ENCODE measurements around the gene RPS18.
"Not testable (repeated sequence)": the region's sequence is repeated elsewhere in the genome, so short reads cannot be mapped to it uniquely, and the experiment has no call there.

The RPS18 gene

DNA sequence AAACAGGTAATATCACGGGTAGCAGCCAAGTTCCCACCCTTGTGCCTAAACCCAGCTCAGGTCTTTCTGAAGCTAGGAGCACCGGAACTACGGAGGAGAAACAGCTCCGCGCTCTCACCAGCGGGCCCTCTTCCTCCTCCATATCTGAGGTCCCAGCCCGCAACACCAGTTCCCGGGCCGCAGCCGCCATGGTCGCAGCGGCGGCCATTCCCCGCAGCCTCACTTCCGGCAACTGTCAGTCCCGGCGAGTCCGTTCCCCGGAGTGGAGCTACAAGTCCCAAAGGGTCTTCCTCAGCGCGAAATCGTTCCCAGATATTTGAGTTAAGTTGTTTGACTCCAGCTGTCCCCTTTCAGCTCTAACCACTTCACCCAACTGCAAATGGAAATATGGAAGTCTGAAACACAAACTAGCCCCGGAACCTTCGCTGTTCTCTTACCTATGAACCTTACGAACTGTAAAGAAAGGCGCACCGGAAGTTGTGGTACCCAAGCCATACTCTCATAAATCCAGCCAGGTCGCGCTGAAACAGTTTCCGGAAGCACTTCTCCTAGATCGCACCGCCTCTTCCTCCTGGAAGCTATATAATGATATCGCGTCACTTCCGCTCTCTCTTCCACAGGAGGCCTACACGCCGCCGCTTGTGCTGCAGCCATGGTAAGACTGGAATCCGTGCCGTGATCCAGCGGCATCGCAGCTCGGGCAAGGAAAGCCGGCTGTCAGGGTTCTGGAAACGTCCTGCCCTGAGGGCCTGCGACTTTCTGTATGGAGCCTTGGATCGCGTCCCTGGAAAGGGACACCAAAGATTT, at the start of gene RPS18, which contains the start of gene VPS52:
Gene RPS18 (plus strand): TSS at position 608 of the 807 bp plus-strand sequence. CDS start 45 bp downstream, at position 653.
Gene VPS52 (minus strand): TSS at position 409 of the 807 bp plus-strand sequence. CDS start 201 bp downstream, at position 208.
- peak; percentile 91 to 99 (median 93) for DNase-seq

DNA sequence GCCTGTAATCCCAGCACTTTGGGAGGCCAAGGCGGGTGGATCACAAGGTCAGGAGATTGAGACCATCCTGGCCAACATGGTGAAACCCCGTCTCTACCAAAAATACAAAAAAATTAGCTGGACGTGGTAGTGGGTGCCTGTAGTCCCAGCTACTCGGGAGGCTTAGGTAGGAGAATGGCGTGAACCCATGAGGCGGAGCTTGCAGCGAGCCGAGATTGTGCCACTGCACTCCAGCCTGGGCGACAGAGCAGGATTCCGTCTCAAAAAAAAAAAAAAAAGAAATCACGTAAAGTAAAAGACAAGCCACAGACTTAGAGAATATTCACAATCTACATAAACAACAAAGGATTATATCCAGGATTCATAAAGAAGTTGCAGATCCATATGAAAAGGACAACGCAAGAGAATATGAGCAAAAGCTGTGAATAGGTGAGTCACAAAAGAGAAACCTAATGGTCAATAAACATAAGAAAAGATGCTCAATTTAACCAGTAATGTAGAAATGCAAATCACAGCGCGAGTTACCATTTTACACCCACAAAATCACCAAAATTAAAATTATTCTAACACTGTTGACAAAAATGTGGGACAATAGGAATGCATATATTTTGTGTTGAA, 45.3 kb upstream of the RPS18 start:
- not testable (repeated sequence) for DNase-seq

DNA sequence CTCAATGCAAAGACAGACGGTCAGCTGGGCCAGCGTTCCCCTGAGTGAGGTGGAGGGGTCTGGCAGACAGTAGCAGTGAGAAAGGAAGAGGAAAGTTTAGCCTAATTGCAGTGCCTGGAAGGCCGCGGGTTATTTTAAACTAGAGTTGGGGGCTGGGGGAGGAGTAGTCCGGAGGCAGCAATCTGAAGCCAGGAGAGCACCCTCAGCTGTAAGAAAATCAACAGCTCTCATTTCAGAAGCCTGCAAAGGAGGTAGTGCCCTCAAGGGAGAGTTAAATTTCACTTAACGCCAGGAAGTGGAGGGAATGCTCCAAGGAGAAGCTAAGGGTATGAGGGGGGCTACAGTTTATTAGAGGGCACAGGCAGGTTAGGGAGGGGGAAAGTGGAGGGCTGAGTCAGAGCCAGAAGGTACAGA, 36.6 kb upstream of the RPS18 start:
- DNase-seq = no peak

DNA sequence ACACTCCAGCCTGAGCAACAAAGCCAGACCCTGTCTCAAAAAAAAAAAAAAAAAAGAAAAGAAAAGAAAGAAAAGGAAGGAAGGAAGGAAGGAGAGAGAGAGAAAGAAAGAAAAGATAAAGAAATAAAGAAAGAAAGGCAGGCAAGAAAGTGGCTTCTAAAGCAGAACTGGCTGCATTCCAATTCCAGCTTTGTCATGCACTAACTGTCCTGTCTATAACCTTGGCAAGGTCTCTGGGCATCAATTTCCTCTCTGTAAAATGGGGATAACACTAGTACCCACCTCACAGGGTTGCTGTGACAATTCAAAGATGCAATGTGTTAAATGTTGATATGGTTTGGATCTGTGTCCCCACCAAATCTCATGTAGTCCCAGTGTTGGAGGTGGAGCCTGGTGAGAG, 35.5 kb upstream of the RPS18 start:
- DNase-seq = no peak

DNA sequence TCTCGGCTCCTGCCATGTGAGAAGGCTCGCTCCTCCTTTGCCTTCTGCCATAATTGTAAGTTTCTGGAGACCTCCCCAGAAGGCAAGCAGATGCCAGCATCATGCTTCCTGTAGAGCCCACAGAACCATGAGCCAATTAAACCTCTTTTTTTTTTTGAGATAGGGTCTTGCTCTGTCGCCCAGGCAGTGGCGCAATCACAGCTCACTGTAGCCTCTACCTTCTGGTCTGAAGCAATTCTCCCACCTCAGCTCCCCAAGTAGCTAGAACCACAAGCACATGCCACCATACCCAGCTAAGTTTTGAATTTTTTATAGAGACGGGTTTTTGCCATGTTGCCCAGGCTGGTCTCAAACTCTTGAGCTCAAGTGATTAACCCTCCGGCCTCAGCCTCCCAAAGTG, 35.0 kb upstream of the RPS18 start:
- no peak for DNase-seq

DNA sequence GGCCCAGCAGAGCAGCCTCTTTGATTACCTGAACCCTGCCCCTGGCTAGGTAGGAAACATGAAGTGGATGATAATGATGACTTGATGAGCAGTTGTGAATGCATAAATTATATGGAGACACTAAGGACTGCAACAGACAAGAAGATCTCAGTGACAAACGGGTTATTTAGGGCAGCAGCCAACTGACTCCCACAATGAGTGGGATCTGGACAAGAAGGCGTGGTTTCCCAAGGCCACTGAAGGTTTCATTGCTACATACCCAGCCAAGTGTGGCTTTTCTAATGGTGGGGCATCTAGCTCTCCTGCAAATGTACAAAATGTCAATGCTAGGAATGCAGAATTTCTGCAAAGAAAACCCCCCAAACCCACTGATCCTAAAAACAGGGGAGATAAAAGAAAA, 34.1 kb upstream of the RPS18 start:
- DNase-seq = no peak

DNA sequence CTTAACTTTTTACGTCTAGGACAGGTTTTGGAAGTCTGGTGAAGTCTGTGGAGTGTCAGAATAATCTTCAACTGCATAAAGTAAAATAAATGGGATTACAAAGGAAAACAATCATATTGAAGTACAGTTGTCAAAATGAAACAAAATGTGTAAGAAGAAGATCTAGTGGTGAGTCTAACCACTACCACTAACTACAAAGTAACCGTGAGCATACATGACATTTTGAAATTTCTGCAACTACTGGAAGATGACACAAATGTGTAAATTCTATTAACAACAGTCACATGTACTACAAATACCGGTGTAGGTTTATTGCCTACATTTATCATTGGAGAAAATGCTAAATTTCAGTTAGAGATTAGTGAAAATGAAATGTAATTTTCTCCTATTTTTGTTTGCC, 29.9 kb upstream of the RPS18 start:
- DNase-seq = no peak

DNA sequence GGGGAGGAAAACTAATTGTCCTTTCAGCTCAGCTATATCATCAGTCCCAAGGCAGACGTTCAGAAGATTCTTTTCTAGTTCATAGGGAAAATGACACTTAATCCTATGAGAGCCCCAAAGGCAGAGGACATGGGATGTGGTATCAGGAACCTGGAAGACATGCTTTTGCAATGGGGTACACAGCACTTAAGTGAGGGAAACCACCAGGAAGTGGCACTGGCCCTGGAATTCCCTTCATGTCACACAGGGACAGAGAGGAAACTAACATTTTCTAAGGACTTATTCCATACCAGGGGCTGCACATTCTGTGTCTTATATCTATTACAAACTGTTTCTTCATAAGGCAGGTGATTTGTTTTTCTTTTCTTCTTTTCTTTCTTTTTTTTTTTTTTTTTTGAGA, 28.4 kb upstream of the RPS18 start:
- DNase-seq = no peak

DNA sequence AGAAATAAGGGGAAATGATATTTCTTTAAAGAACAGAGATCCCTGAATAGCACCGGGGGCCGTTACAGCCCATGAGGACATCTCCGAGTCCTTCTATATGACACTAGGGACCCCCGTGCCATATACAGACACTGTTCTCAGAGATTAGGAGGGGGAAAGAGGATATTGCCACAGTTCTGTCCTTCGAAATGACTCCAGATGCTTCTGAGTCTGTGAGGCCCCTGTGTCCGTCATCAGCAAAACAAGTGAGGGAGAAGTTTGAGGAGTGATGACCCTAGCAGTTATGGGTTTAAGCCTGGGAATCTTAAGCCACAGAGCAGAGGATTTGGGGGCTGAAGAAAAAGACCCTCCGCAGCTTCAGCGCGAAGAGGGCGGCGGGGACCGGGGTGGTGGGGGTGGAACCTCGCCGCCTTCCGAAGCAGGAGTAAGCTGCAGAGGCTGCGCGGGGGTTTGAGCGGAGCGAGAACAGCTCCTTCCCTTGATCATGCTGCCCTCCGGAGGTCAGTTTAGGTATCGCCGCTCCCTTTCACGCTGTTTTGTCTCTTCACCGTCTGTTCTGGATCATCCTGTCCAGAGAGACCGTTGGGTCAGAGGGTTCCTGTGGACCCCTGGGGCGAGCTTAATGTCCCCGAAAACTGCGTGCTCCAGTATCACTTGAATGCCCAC, 23.8 kb upstream of the RPS18 start:
- peak; percentile 76 to 94 (median 87) for DNase-seq

DNA sequence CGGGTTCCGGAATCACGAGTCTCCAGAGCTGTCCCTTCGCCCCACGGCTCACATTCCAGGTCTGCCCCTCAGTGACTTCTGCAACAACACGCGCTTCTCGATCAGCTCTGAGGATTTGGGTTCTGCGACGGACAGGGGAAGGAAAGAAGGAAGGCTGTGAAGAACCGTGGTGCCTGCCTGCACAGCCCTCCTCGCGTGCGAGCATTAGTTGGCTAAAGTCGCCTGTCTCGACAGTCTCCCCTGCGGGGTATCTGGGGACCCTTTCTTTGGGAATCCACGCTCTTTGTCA, 23.3 kb upstream of the RPS18 start:
- peak in 4 of 6 experiments; percentile 43 to 94 (median 65) for DNase-seq

DNA sequence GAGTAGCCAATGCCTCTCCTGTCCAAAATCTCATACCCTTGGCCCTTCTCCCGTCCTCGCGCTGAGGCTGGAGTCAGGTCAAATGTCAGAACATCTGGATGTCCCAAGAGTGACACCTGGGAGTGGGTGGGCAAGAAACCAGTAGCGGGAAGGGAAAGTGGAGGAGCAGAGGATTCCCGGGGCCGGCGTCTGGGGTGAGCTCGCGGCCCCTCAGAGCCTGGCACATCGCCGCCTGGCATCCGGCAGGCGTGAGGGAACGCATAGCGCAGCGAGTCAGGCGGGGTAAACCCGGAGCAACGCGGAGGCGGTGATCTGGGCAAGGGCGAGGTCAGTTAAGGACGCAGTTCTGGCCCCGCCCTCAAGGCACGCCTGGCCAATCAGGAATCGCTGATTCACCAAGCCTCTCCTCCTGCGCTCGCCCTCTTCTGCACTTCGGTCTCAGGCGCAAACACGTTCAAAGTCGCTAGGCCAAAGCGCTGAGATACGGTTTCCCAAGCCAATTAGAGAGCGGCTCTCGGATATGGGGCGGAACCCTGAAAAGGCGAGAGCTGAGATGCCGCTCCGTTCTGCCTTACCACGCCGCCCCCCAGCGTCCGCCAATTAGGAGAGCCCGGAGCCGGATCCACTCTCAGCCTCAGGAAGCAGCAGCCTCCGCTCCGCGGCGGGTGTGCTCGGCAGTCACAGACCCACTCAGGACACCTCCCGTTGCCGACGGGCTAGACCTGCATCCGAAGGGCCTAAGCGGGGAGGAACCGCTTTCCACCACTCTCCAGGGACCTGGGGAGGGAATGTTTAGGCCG, 22.7 kb upstream of the RPS18 start:
- DNase-seq = peak; percentile 92 to 98 (median 95)

DNA sequence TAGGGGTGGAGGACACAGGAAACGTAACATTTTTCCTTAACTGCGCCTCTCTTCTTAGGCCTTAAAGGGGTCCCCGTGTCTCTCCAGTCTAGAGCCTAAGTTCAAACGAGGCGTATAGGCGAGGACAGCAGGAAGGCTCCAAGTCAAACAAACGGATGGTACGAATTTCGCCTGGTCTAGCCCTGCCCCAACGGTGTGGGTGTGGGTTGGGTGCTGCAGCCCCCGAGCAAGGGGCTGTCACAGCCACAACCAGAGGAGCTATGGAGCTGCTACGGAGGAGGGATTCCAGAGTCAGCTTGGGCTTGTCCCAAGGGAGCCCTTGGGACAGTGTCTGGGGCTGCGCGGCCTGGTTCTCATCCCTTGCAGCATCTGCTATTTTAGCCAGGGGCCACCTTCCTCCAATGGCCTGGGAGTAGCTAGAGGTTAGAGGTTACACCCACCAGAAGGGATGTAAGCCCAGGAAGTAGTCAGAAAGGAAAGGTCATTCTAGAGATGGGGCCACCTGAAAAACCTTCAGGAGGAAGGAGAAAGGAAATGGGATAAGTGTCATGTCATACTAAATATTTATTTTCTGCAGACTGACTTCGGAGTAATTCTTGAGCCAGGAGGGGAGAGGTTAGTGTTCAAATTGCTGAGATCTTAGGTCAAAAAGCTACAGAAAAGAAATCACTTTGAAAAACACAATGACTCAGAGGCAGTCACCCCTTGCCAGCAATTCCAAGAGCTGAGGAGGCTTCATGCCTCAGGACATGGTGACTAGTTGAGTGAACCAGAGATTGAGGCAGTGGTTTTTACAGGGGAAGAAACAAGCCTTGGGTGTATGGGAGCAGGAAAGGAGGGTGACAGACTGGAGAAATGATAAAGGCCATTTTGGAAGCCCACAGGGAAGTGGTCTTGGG, 21.9 kb upstream of the RPS18 start:
- no peak for DNase-seq

DNA sequence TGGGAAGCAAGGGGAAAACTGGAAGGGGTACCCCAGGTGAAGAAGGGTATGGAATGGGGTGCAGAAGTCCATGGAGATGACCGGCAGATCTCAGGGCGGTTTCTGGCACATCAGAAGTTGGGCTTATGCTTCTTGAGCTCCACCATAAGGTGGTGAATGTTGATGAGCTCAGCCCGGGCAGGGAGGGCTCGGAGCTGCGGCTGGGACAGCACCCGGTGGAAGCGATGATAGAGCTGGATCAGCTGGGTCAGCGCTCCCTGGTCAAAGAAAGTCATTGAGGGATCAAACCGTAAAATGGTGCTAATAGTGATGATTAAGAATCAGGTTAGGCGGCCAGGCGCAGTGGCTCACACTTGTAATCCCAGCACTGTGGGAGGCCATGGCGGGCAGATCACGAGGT, 21.1 kb upstream of the RPS18 start:
- no peak for DNase-seq

DNA sequence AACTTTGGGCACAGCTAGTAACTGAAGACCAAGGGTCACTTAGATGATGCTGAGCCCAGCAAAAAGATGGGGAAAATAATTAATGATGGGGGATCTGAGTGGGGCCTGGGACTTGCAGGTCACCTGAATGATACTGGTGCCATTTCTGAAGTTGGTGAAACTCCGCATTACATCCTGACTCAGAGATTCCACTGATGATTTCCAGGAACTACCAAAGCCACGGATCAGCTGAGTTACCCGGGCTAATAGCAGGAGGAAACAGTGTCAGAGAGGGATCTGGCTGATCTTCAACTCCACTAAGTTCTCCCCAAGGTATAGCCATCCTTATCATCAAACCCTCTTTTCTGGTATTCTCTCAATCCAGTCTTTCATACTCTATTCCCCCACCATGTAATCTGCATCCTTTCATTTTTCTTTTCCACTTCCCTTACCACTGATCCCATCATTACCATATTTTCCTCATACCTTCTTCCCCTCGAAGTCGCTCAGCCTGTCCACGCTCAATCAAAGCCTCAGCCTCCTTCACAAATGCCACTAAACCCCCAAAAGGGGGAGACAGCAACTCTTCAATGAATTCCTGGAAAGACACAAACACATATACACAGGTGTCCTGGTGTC, 20.4 kb upstream of the RPS18 start:
- no peak for DNase-seq

DNA sequence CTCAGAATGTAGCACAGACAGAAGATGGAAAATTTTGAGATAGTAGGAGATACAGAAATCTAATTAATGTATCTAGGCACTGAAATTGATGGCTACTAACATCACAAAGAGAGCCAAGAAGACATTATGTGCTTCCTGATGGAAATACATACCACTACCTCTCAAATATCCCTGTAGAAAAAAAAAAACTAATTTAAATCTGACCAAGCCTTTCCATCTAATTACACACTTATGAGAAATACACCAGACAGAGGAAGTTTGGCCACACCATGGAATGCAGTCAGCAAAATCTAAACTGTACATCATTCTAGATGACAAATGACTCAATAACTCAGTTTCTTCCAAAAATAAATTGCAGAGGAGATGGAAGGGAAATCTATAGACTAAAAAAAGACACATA, 19.1 kb upstream of the RPS18 start:
- DNase-seq = no peak

DNA sequence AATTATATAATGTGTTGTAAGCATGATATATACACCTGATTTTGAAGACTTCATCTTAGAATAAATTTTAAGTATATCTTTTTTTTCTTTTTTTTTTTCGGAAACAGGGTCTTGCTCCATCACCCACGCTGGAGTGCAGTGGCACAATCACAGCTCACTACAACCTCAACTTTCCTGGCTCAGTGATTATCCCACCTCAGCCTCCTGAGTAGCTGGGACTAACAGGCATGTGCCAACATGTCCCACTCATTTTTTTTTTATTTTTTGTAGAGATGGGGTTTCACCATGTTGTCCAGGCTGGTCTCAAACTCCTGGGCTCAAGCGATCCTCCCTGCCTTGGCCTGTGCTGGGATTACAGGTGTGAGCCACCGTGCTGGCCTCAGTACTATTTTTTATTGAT, 17.3 kb upstream of the RPS18 start:
- no peak for DNase-seq

DNA sequence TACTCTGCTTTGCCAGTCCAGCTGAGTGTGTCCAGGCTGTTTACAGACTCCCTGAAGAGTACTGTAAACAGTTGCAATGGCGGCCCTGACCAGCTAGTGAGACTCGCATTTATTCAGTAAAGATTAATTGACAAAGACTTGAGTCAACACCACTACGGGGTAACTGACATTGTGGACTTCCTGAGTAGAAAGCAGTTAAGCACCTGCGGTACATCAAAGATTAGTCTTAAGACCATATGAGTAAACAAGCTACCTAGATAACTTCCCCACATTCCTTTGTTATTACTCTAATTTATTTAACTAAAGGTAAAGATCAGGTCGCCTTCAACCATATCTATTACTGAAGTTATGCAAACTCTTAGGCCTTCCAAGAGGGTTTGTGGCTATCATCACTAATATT, 12.8 kb upstream of the RPS18 start:
- no peak for DNase-seq

DNA sequence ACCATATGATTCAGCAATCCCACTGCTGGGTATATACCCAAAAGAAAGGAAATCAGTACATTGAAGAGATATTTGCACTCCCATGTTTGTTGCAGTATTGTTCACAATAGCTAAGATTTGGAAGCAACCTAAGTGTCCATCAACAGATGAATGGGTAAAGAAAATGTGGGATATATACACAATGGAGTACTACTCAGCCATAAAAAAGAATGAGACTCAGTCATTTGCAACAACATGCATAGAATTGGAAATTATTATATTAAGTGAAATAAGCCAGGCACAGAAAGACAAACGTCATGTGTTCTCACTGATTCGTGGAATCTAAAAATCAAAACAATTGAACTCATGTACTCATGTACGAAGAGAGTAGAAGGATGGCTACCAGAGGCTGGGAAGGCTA, 9.4 kb upstream of the RPS18 start:
- not testable (repeated sequence) for DNase-seq

DNA sequence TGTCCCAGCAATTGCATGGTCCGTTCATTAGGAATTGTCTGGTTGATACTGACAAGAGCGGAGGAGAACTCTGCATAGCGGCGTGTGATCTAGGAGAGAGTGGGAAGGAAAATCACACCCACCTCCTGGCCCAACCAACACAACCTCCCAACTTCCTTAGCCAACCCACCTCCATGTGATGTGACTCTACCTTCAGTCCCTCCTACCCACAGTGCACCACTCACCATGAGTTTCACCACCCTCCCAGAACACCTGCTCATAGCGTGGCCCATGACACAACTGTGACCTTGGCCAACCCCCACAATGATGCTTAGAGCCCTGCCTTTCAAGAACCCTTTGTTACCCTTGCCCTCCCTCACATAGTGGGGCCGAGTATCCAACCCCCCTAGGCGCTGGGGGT, 7.9 kb upstream of the RPS18 start:
- no peak for DNase-seq

DNA sequence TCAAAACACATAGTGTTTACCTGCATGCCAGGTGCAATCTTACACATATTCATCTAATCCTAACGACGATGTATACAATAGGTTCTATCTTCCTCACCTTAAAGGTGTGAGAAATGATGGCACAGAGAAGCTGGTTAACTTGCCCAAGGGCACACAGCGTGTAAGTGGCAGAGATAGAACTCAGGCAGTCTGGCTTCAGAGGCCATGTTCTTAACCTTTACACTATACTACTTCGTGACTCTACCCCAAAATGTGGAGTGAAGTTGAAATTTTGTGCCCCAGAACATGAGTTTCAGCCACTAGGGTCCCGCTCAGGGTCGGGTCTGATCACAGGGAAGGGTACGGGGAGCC, 783 bp upstream of the RPS18 start:
- no peak for DNase-seq

DNA sequence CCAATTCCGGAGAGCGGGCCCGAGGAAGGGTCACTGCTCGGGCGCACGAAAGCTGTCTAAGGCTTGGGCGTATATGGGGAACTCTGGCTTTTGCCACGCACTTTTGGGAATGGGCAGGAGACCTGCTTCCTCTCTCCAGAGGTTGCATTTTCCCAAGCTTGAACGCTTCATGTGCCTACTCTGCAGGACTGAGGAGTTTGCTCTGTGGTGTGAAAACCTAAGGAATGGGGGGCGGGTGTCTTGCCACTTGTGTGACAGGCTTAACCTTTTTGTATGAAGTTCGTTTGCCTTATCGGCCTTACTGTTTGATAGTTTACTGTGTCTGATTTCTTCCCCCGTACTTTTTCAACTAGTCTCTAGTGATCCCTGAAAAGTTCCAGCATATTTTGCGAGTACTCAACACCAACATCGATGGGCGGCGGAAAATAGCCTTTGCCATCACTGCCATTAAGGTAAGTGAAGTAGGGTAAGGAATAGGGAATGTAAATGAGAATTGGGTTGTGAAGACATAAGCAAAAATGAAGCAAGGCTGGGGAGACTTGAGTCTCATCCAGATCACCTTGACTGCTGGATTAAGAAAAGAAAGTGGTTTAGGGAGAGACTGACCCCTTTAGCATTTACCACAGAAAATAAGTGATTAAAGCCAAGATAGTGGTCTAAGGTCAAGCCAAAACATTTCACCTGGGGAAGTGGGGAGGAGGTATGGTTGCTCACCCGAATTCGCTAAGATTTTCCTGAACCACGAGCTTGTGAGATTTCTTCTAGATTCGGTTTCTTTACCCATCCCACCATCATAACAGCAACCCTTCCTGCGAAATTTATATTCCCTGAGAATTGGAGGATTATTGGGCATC, 627 bp downstream of the RPS18 start:
- DNase-seq = peak in 1 of 6 experiments; percentile 29

All from stimulated activated naive CD4-positive, alpha-beta T cell (primary cell).